ENCODE results near the gene PDE1A.

Gene PDE1A

GRCh38 chr2:182166406-182166805, 260.4 kb downstream of the PDE1A start:
- Histone ChIP-seq H3K79me2 (ENCODE audit: control insufficient read depth, low read length) (no peaks in the 10 kb centered on the region), H3K9me3 (ENCODE audit: control insufficient read depth, insufficient read depth, low read length) (no peaks in the 10 kb centered on the region), H3K4me3 (ENCODE audit: low read length) (no peak overlapping the region), H3K4me1 (ENCODE audit: control insufficient read depth, low read length) (no peaks in the 10 kb centered on the region), H3K27ac (ENCODE audit: low read depth, low read length) (no peak overlapping the region), H3K36me3 (ENCODE audit: control insufficient read depth, low read length) (no peaks in the 10 kb centered on the region), H3K27me3 (ENCODE audit: control insufficient read depth, low read length) (no peaks in the 10 kb centered on the region), H3K4me2 (ENCODE audit: low read length) (no peak overlapping the region), H4K20me1 (ENCODE audit: control insufficient read depth, insufficient read depth, low read depth, low read length) (no peaks in the 10 kb centered on the region), H3F3A (ENCODE audit: control insufficient read depth, insufficient read depth) (no peaks in the 10 kb centered on the region), H3K9me2 (replicated peaks; ENCODE audit: control insufficient read depth, low read length) (no peaks in the 10 kb centered on the region)
- TF ChIP-seq CTCF (IDR thresholded peaks at IDR 0.05; ENCODE audit: low read depth, low read length, poor library complexity, severe bottlenecking), result no peak
- TF ChIP-seq EZH2phosphoT487 (IDR thresholded peaks at IDR 0.05; ENCODE audit: borderline replicate concordance, low read length), result no peak

- no peak overlapping the region for H3K27ac ChIP-seq (ENCODE audit: low read depth, low read length)
- no peaks in the 10 kb centered on the region for H4K20me1 ChIP-seq (ENCODE audit: control insufficient read depth, insufficient read depth, low read depth, low read length)
- H3F3A ChIP-seq (ENCODE audit: control insufficient read depth, insufficient read depth), result no peaks in the 10 kb centered on the region
- H3K4me1 ChIP-seq (ENCODE audit: control insufficient read depth, low read length), result no peaks in the 10 kb centered on the region
- TF ChIP-seq EZH2phosphoT487 (IDR thresholded peaks at IDR 0.05; ENCODE audit: borderline replicate concordance, low read length) (no peak), CTCF (IDR thresholded peaks at IDR 0.05; ENCODE audit: low read depth, low read length, poor library complexity, severe bottlenecking) (no peak)
- no peak overlapping the region for H3K4me2 ChIP-seq (ENCODE audit: low read length)
- H3K27me3 ChIP-seq (ENCODE audit: control insufficient read depth, low read length), result no peaks in the 10 kb centered on the region
- H3K79me2 ChIP-seq (ENCODE audit: control insufficient read depth, low read length), result no peaks in the 10 kb centered on the region
- H3K9me2 ChIP-seq (replicated peaks; ENCODE audit: control insufficient read depth, low read length), result no peaks in the 10 kb centered on the region
- H3K9me3 ChIP-seq (ENCODE audit: control insufficient read depth, insufficient read depth, low read length), result no peaks in the 10 kb centered on the region
- H3K36me3 ChIP-seq (ENCODE audit: control insufficient read depth, low read length), result no peaks in the 10 kb centered on the region
- no peak overlapping the region for H3K4me3 ChIP-seq (ENCODE audit: low read length)
Observed at GRCh38 chr2:182165202-182165601, 261.6 kb downstream of the PDE1A start.

- no peaks in the 10 kb centered on the region for H3K4me1 ChIP-seq (ENCODE audit: control insufficient read depth, low read length)
- no peaks in the 10 kb centered on the region for H3F3A ChIP-seq (ENCODE audit: control insufficient read depth, insufficient read depth)
- H3K4me3 ChIP-seq (ENCODE audit: low read length), result no peak overlapping the region
- H3K27ac ChIP-seq (ENCODE audit: low read depth, low read length), result no peak overlapping the region
- no peak overlapping the region for H3K4me2 ChIP-seq (ENCODE audit: low read length)
- H3K9me2 ChIP-seq (replicated peaks; ENCODE audit: control insufficient read depth, low read length), result no peaks in the 10 kb centered on the region
- H3K9me3 ChIP-seq (ENCODE audit: control insufficient read depth, insufficient read depth, low read length), result no peaks in the 10 kb centered on the region
- H3K79me2 ChIP-seq (ENCODE audit: control insufficient read depth, low read length), result no peaks in the 10 kb centered on the region
- no peaks in the 10 kb centered on the region for H4K20me1 ChIP-seq (ENCODE audit: control insufficient read depth, insufficient read depth, low read depth, low read length)
- TF ChIP-seq CTCF (IDR thresholded peaks at IDR 0.05; ENCODE audit: low read depth, low read length, poor library complexity, severe bottlenecking) (no peak), EZH2phosphoT487 (IDR thresholded peaks at IDR 0.05; ENCODE audit: borderline replicate concordance, low read length) (no peak)
- no peaks in the 10 kb centered on the region for H3K27me3 ChIP-seq (ENCODE audit: control insufficient read depth, low read length)
- H3K36me3 ChIP-seq (ENCODE audit: control insufficient read depth, low read length), result no peaks in the 10 kb centered on the region
Observed at GRCh38 chr2:182164686-182165085, 262.1 kb downstream of the PDE1A start.

- Histone ChIP-seq H3K36me3 (ENCODE audit: control insufficient read depth, low read length) (no peaks in the 10 kb centered on the region), H3K9me3 (ENCODE audit: control insufficient read depth, insufficient read depth, low read length) (no peaks in the 10 kb centered on the region), H3K9me2 (replicated peaks; ENCODE audit: control insufficient read depth, low read length) (no peaks in the 10 kb centered on the region), H3K79me2 (ENCODE audit: control insufficient read depth, low read length) (no peaks in the 10 kb centered on the region), H3K4me1 (ENCODE audit: control insufficient read depth, low read length) (no peaks in the 10 kb centered on the region), H3K27me3 (ENCODE audit: control insufficient read depth, low read length) (no peaks in the 10 kb centered on the region), H3K4me2 (ENCODE audit: low read length) (no peak overlapping the region), H3K27ac (ENCODE audit: low read depth, low read length) (no peak overlapping the region), H4K20me1 (ENCODE audit: control insufficient read depth, insufficient read depth, low read depth, low read length) (no peaks in the 10 kb centered on the region), H3F3A (ENCODE audit: control insufficient read depth, insufficient read depth) (no peaks in the 10 kb centered on the region), H3K4me3 (ENCODE audit: low read length) (no peak overlapping the region)
- TF ChIP-seq EZH2phosphoT487 (IDR thresholded peaks at IDR 0.05; ENCODE audit: borderline replicate concordance, low read length) (no peak), CTCF (IDR thresholded peaks at IDR 0.05; ENCODE audit: low read depth, low read length, poor library complexity, severe bottlenecking) (no peak)
Observed at GRCh38 chr2:182163878-182164277, 263.0 kb downstream of the PDE1A start.

All from DOHH2 (cell line).